H1 (cell line): ENCODE data around the gene COL4A2.

ENCODE experiments used
- EZH2 ChIP-seq: fragments of 200-600 bp; sonication (generic); IDR thresholded peaks from 2 replicates; pipeline ENCODE4 v1.7.1; 2012; ENCODE audit warnings: low read depth, mild to moderate bottlenecking, moderate library complexity, low read length, inconsistent platforms; ENCODE audit not compliant: severe bottlenecking
- RAD21 ChIP-seq, 2 experiments: IDR thresholded peaks in 1 of 2; conservative IDR thresholded peaks in 1 of 2; 2 replicates each; pipeline ENCODE4 v1.6.1; 2011; ENCODE audit warnings: low read depth in 2 of 2, low read length in 2 of 2, improper control_type of control experiment in 1 of 2, inconsistent platforms in 1 of 2, mild to moderate bottlenecking in 1 of 2, moderate library complexity in 1 of 2
- RNF2 ChIP-seq: fragments of 200-900, 300-1000 bp; sonication (generic); IDR thresholded peaks from 2 replicates; pipeline ENCODE4 v1.7.1; 2016; ENCODE audit warnings: borderline replicate concordance, low read depth, mild to moderate bottlenecking, antibody characterized with exemption, low read length; ENCODE audit not compliant: poor library complexity, severe bottlenecking; ENCODE audit errors: missing control alignments

- TF ChIP-seq RAD21 (IDR thresholded peaks at IDR 0.05 in 1 of 2, conservative IDR thresholded peaks at IDR 0.05 in 1 of 2; ENCODE audit: low read depth in 2 of 2, low read length in 2 of 2) (no peak), EZH2 (no peak), RNF2 (no peak)
These were observed 247.2 kb downstream of the COL4A2 start for GRCh38 chr13:110554227-110554836.
